Astrocyte (in vitro differentiated cells and primary cell): ENCODE measurements around the gene SLC9A1. TPM values are rescaled to one million over a fixed set of nuclear protein-coding genes. Genes with fewer than 3 reads are reported as not detected.
A peak's percentile ranks its signal among the peaks of the same experiment; 100 is the strongest.

ENCODE experiments used
- DNase-seq: peaks from one replicate; pipeline ENCODE4 v3.0.0-alpha.2; 2010; ENCODE audit warnings: low read depth
- FAIRE-seq: peaks from 2 replicates; lab custom pipeline; 2011; peaks lifted over from hg19 to GRCh38; lab: Jason Lieb, UNC
- H2AFZ ChIP-seq: 2 replicates; pipeline ENCODE4 v1.6.0; 2012; ENCODE audit warnings: low read depth, low read length, inconsistent platforms
- H3K27ac ChIP-seq: 2 replicates; pipeline ENCODE4 v1.5.1; 2011; ENCODE audit warnings: low read depth, low read length, inconsistent platforms
- H3K27me3 ChIP-seq: 2 replicates; pipeline ENCODE4 v1.6.0; 2011; ENCODE audit warnings: low read length, inconsistent platforms; ENCODE audit not compliant: insufficient read depth
- H3K36me3 ChIP-seq: 2 replicates; pipeline ENCODE4 v1.5.1; 2011; ENCODE audit warnings: low read length, inconsistent platforms; ENCODE audit not compliant: insufficient read depth
- H3K4me1 ChIP-seq: 2 replicates; pipeline ENCODE4 v1.5.1; 2011; ENCODE audit warnings: low read length, inconsistent platforms; ENCODE audit not compliant: insufficient read depth
- H3K4me2 ChIP-seq: 2 replicates; pipeline ENCODE4 v1.6.0; 2012; ENCODE audit warnings: low read length, inconsistent platforms
- H3K4me3 ChIP-seq: 2 replicates; pipeline ENCODE4 v1.5.1; 2011; ENCODE audit warnings: low read depth, mild to moderate bottlenecking, low read length, inconsistent platforms; ENCODE audit not compliant: insufficient read depth
- H3K79me2 ChIP-seq: 2 replicates; pipeline ENCODE4 v1.6.0; 2012; ENCODE audit warnings: mild to moderate bottlenecking, low read length, inconsistent platforms; ENCODE audit not compliant: insufficient read depth
- H3K9ac ChIP-seq: 2 replicates; pipeline ENCODE4 v1.6.0; 2012; ENCODE audit warnings: mild to moderate bottlenecking, low read length, inconsistent platforms
- H3K9me3 ChIP-seq: 2 replicates; pipeline ENCODE4 v1.5.1; 2012; ENCODE audit warnings: low read depth, mild to moderate bottlenecking, low read length, inconsistent platforms; ENCODE audit not compliant: insufficient read depth
- H4K20me1 ChIP-seq: 2 replicates; pipeline ENCODE4 v1.6.0; 2012; ENCODE audit warnings: low read length, inconsistent platforms; ENCODE audit not compliant: insufficient read depth
- H3K27ac Mint-ChIP-seq: one replicate; pipeline ENCODE4 v1.8.0; 2021; ENCODE audit warnings: mild to moderate bottlenecking, mixed read lengths; ENCODE audit not compliant: unreplicated experiment
- H3K27me3 Mint-ChIP-seq: one replicate; pipeline ENCODE4 v1.8.0; 2021; ENCODE audit warnings: low read depth, mixed read lengths; ENCODE audit not compliant: unreplicated experiment
- H3K36me3 Mint-ChIP-seq: one replicate; pipeline ENCODE4 v1.8.0; 2021; ENCODE audit warnings: low read depth, mixed read lengths; ENCODE audit not compliant: unreplicated experiment
- H3K4me1 Mint-ChIP-seq: one replicate; pipeline ENCODE4 v1.8.0; 2021; ENCODE audit warnings: low read depth, mixed read lengths; ENCODE audit not compliant: unreplicated experiment
- H3K4me3 Mint-ChIP-seq: one replicate; pipeline ENCODE4 v1.8.0; 2021; ENCODE audit warnings: mild to moderate bottlenecking, moderate library complexity, mixed read lengths; ENCODE audit not compliant: unreplicated experiment
- H3K9me3 Mint-ChIP-seq: one replicate; pipeline ENCODE4 v1.8.0; 2021; ENCODE audit warnings: mild to moderate bottlenecking, mixed read lengths; ENCODE audit not compliant: unreplicated experiment
- CTCF ChIP-seq: IDR thresholded peaks from 2 replicates; pipeline ENCODE4 v1.5.1; 2011; ENCODE audit warnings: low read depth, mild to moderate bottlenecking, inconsistent platforms, low read length, moderate library complexity; ENCODE audit not compliant: insufficient read depth
- EZH2 ChIP-seq: IDR thresholded peaks from 2 replicates; pipeline ENCODE4 v1.6.1; 2012; ENCODE audit warnings: mild to moderate bottlenecking, low read length, inconsistent platforms; ENCODE audit not compliant: insufficient read depth
- total RNA-seq: library from RNA; stranded (reverse); gene quantifications from 2 replicates; pipeline ENCODE4 v1.2.1, GENCODE V29; 2021

The SLC9A1 gene
- total RNA-seq, 1 donor from 2014 or later, result 49.3 TPM

- Histone ChIP-seq H3K79me2 (peaks cover 81% of the 10 kb centered on the region), H3K27ac (no peak overlapping the region), H2AFZ (no peak overlapping the region), H3K9me3 (no peaks in the 10 kb centered on the region), H4K20me1 (peaks cover 74% of the 10 kb centered on the region), H3K4me3 (no peak overlapping the region), H3K27me3 (no peaks in the 10 kb centered on the region), H3K4me2 (no peak overlapping the region), H3K4me1 (peaks cover 45% of the 10 kb centered on the region), H3K36me3 (no peaks in the 10 kb centered on the region), H3K9ac (no peak overlapping the region)
- TF ChIP-seq EZH2 (no peak), CTCF (no peak)
- H3K4me3 Mint-ChIP-seq, result no peak overlapping the region
- DNase-seq (no peak), FAIRE-seq (no peak)
- H3K27me3 Mint-ChIP-seq, result no peaks in the 10 kb centered on the region
- H3K4me1 Mint-ChIP-seq, result peaks cover 46% of the 10 kb centered on the region
- peaks cover 3% of the 10 kb centered on the region for H3K36me3 Mint-ChIP-seq
- H3K9me3 Mint-ChIP-seq, result no peaks in the 10 kb centered on the region
- no peak overlapping the region for H3K27ac Mint-ChIP-seq
Observed at GRCh38 chr1:27149762-27150113, 5.2 kb downstream of the SLC9A1 start.

- Mint-ChIP-seq H3K4me1 (peaks cover 42% of the 10 kb centered on the region), H3K9me3 (no peaks in the 10 kb centered on the region), H3K27ac (no peak overlapping the region), H3K36me3 (peaks cover 3% of the 10 kb centered on the region), H3K27me3 (no peaks in the 10 kb centered on the region), H3K4me3 (no peak overlapping the region)
- Histone ChIP-seq H3K9ac (no peak overlapping the region), H3K9me3 (no peaks in the 10 kb centered on the region), H3K36me3 (no peaks in the 10 kb centered on the region), H3K27ac (no peak overlapping the region), H3K4me2 (no peak overlapping the region), H3K4me3 (no peak overlapping the region), H2AFZ (no peak overlapping the region), H3K4me1 (peaks cover 41% of the 10 kb centered on the region), H3K27me3 (no peaks in the 10 kb centered on the region), H4K20me1 (peaks cover 76% of the 10 kb centered on the region), H3K79me2 (peaks cover 81% of the 10 kb centered on the region)
- DNase-seq (no peak), FAIRE-seq (no peak)
- no peak for TF ChIP-seq CTCF
- TF ChIP-seq EZH2, result no peak
Observed at GRCh38 chr1:27149084-27149761, 5.7 kb downstream of the SLC9A1 start.

- Histone ChIP-seq H3K9ac (no peak overlapping the region), H3K4me1 (peaks cover 34% of the 10 kb centered on the region), H3K9me3 (no peaks in the 10 kb centered on the region), H3K27ac (no peak overlapping the region), H3K27me3 (no peaks in the 10 kb centered on the region), H3K36me3 (no peaks in the 10 kb centered on the region), H3K4me3 (no peak overlapping the region), H2AFZ (no peak overlapping the region), H3K79me2 (peaks cover 81% of the 10 kb centered on the region), H3K4me2 (no peak overlapping the region), H4K20me1 (peaks cover 74% of the 10 kb centered on the region)
- Mint-ChIP-seq H3K9me3 (no peaks in the 10 kb centered on the region), H3K4me3 (no peak overlapping the region), H3K27ac (peak overlapping the region; percentile 62), H3K27me3 (no peaks in the 10 kb centered on the region), H3K36me3 (peaks cover 6% of the 10 kb centered on the region), H3K4me1 (peaks cover 42% of the 10 kb centered on the region)
- DNase-seq (no peak), FAIRE-seq (no peak)
- TF ChIP-seq EZH2, result no peak
- TF ChIP-seq CTCF, result no peak
Observed at GRCh38 chr1:27148591-27148990, 6.3 kb downstream of the SLC9A1 start.
